ENCODE data around the gene COL20A1. TPM values are rescaled to one million over a fixed set of nuclear protein-coding genes. Genes with fewer than 3 reads are reported as not detected.
"Not testable (repeated sequence)": the region's sequence is repeated elsewhere in the genome, so short reads cannot be mapped to it uniquely, and the experiment has no call there.

Gene COL20A1
- total RNA-seq, 1 donor from 2014 or later = 5.0 TPM

DNA sequence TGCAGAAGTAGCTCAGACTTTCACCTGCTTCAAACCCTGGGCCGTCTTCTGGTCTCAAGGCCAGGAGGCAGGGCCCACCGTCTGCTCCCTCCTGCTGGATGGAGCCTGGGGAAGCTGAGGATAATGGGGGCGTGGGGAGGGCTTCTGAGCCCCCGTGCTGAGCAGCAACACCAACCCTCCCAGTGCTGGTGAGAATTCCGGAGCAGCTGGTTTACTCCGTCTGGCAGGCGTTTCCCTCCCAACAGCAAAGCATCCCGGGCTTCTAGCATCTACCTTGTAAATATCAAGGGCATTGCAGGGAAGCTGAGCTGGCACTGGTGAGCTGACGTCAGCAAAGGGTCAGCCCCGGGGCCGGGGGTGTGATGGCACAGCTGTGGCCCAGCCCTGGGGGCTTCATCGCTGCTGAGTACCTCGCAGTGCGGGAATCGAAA, 85.0 kb downstream of the COL20A1 start:
- Histone ChIP-seq H3K27me3 (ENCODE audit: insufficient read depth, low read length) (peaks cover 13% of the 10 kb centered on the region), H3K79me2 (ENCODE audit: insufficient read depth, low read length) (no peaks in the 10 kb centered on the region), H3K4me2 (ENCODE audit: low read length) (no peak overlapping the region), H4K20me1 (ENCODE audit: insufficient read depth, low read length) (no peaks in the 10 kb centered on the region), H3K4me1 (ENCODE audit: insufficient read depth, low read length) (no peaks in the 10 kb centered on the region), H3K27ac (ENCODE audit: low read depth, low read length) (no peak overlapping the region), H3K9me3 (ENCODE audit: insufficient read depth, low read depth, low read length) (no peaks in the 10 kb centered on the region), H2AFZ (ENCODE audit: low read depth, low read length) (no peak overlapping the region), H3K4me3 (ENCODE audit: insufficient read depth, low read depth, low read length) (no peak overlapping the region), H3K9ac (ENCODE audit: low read length) (no peak overlapping the region), H3K36me3 (ENCODE audit: insufficient read depth, low read length) (no peaks in the 10 kb centered on the region)
- Mint-ChIP-seq H3K27ac (ENCODE audit: unreplicated experiment) (no peak overlapping the region), H3K27me3 (ENCODE audit: low read depth, unreplicated experiment) (peaks cover 33% of the 10 kb centered on the region), H3K36me3 (ENCODE audit: low read depth, unreplicated experiment) (peaks cover 1% of the 10 kb centered on the region), H3K4me1 (ENCODE audit: low read depth, unreplicated experiment) (no peaks in the 10 kb centered on the region), H3K9me3 (ENCODE audit: unreplicated experiment) (no peaks in the 10 kb centered on the region), H3K4me3 (ENCODE audit: unreplicated experiment) (no peak overlapping the region)
- DNase-seq (ENCODE audit: low read depth) (no peak), FAIRE-seq (no peak)
- TF ChIP-seq EZH2 (IDR thresholded peaks at IDR 0.05; ENCODE audit: insufficient read depth, low read length) = no peak
- TF ChIP-seq, protein P1, sequence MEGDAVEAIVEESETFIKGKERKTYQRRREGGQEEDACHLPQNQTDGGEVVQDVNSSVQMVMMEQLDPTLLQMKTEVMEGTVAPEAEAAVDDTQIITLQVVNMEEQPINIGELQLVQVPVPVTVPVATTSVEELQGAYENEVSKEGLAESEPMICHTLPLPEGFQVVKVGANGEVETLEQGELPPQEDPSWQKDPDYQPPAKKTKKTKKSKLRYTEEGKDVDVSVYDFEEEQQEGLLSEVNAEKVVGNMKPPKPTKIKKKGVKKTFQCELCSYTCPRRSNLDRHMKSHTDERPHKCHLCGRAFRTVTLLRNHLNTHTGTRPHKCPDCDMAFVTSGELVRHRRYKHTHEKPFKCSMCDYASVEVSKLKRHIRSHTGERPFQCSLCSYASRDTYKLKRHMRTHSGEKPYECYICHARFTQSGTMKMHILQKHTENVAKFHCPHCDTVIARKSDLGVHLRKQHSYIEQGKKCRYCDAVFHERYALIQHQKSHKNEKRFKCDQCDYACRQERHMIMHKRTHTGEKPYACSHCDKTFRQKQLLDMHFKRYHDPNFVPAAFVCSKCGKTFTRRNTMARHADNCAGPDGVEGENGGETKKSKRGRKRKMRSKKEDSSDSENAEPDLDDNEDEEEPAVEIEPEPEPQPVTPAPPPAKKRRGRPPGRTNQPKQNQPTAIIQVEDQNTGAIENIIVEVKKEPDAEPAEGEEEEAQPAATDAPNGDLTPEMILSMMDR (IDR thresholded peaks at IDR 0.05; ENCODE audit: insufficient read depth, low read depth, low read length) = no peak

DNA sequence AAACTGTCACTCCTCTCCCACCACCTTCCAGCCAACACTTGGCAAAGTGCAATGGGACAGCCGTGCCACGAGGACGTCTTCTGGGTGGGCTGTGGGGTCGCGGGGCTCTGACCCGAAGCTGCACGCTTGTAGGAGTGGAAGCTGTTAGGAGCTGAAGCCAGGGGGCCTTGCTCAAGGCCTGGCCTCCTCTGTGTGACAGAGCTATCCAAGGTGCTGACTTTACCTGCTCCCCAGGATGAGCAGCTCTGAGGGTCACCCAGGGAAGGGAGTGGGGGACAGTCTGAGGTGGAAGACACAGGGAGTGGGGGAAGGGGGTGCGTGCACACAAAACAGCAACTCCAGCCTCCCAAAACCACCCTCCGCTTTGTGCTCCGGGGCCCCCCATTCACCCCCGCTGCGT, 85.6 kb downstream of the COL20A1 start:
- Mint-ChIP-seq H3K36me3 (ENCODE audit: low read depth, unreplicated experiment) (peaks cover 1% of the 10 kb centered on the region), H3K9me3 (ENCODE audit: unreplicated experiment) (no peaks in the 10 kb centered on the region), H3K27ac (ENCODE audit: unreplicated experiment) (no peak overlapping the region), H3K4me1 (ENCODE audit: low read depth, unreplicated experiment) (no peaks in the 10 kb centered on the region), H3K27me3 (ENCODE audit: low read depth, unreplicated experiment) (peaks cover 37% of the 10 kb centered on the region), H3K4me3 (ENCODE audit: unreplicated experiment) (no peak overlapping the region)
- Histone ChIP-seq H3K4me3 (ENCODE audit: insufficient read depth, low read depth, low read length) (no peak overlapping the region), H3K79me2 (ENCODE audit: insufficient read depth, low read length) (no peaks in the 10 kb centered on the region), H3K9ac (ENCODE audit: low read length) (no peak overlapping the region), H3K4me1 (ENCODE audit: insufficient read depth, low read length) (no peaks in the 10 kb centered on the region), H3K9me3 (ENCODE audit: insufficient read depth, low read depth, low read length) (no peaks in the 10 kb centered on the region), H2AFZ (ENCODE audit: low read depth, low read length) (no peak overlapping the region), H3K36me3 (ENCODE audit: insufficient read depth, low read length) (no peaks in the 10 kb centered on the region), H3K27me3 (ENCODE audit: insufficient read depth, low read length) (peaks cover 13% of the 10 kb centered on the region), H3K27ac (ENCODE audit: low read depth, low read length) (no peak overlapping the region), H4K20me1 (ENCODE audit: insufficient read depth, low read length) (no peaks in the 10 kb centered on the region), H3K4me2 (ENCODE audit: low read length) (no peak overlapping the region)
- no peak for FAIRE-seq
- no peak for DNase-seq (ENCODE audit: low read depth)
- TF ChIP-seq, protein P1 (IDR thresholded peaks at IDR 0.05; ENCODE audit: insufficient read depth, low read depth, low read length) = no peak
- no peak for TF ChIP-seq EZH2 (IDR thresholded peaks at IDR 0.05; ENCODE audit: insufficient read depth, low read length)

DNA sequence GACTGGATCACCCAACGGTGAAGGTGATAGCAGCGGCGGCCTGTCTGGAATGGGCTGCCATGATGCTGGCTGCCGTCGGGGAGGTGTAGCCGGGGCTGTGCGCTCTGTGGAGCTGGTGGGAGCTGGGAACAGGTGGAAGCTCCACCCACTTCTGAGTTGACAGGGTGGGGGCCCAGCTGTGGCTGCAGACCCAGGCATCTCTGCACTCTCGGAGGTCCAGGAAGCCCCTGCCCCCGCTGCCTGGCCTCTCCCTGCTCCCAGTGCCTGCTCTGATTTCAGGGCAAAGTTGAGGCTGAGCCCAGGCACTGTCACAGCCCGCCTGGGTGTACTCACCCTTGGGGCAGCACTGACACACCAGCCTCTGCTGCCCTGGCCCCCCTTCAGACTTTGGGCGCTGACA, 86.3 kb downstream of the COL20A1 start:
- no peak overlapping the region for H3K9ac ChIP-seq (ENCODE audit: low read length)
- no peak overlapping the region for H3K4me3 Mint-ChIP-seq (ENCODE audit: unreplicated experiment)
- H4K20me1 ChIP-seq (ENCODE audit: insufficient read depth, low read length) = no peaks in the 10 kb centered on the region
- no peaks in the 10 kb centered on the region for H3K4me1 Mint-ChIP-seq (ENCODE audit: low read depth, unreplicated experiment)
- H3K36me3 ChIP-seq (ENCODE audit: insufficient read depth, low read length) = no peaks in the 10 kb centered on the region
- peaks cover 1% of the 10 kb centered on the region for H3K36me3 Mint-ChIP-seq (ENCODE audit: low read depth, unreplicated experiment)
- FAIRE-seq (no peak), DNase-seq (ENCODE audit: low read depth) (no peak)
- no peak overlapping the region for H3K4me3 ChIP-seq (ENCODE audit: insufficient read depth, low read depth, low read length)
- H3K27ac ChIP-seq (ENCODE audit: low read depth, low read length) = no peak overlapping the region
- H3K27ac Mint-ChIP-seq (ENCODE audit: unreplicated experiment) = no peak overlapping the region
- no peaks in the 10 kb centered on the region for H3K9me3 Mint-ChIP-seq (ENCODE audit: unreplicated experiment)
- TF ChIP-seq EZH2 (IDR thresholded peaks at IDR 0.05; ENCODE audit: insufficient read depth, low read length) = no peak
- TF ChIP-seq, protein P1 (IDR thresholded peaks at IDR 0.05; ENCODE audit: insufficient read depth, low read depth, low read length) = no peak
- H3K4me2 ChIP-seq (ENCODE audit: low read length) = no peak overlapping the region
- no peaks in the 10 kb centered on the region for H3K79me2 ChIP-seq (ENCODE audit: insufficient read depth, low read length)
- H3K27me3 ChIP-seq (ENCODE audit: insufficient read depth, low read length) = peaks cover 13% of the 10 kb centered on the region
- H2AFZ ChIP-seq (ENCODE audit: low read depth, low read length) = no peak overlapping the region
- peaks cover 34% of the 10 kb centered on the region for H3K27me3 Mint-ChIP-seq (ENCODE audit: low read depth, unreplicated experiment)
- no peaks in the 10 kb centered on the region for H3K9me3 ChIP-seq (ENCODE audit: insufficient read depth, low read depth, low read length)
- no peaks in the 10 kb centered on the region for H3K4me1 ChIP-seq (ENCODE audit: insufficient read depth, low read length)

DNA sequence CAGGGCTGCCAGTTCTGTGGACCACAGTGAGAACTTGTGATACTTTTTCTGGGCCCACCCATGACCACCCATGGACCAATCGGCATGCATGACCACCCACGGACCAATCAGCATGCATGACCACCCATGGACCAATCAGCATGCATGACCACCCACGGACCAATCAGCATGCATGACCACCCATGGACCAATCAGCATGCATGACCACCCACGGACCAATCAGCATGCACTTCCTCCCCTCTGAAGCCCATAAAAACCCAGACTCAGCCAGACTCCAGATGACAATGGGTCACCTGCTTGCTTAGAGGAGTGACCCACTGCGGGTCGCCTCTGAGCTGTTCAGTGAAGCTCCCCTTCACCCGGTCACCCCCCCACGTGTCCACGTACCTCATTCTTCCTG, 86.9 kb downstream of the COL20A1 start:
- not testable (repeated sequence) for H3K36me3 Mint-ChIP-seq (ENCODE audit: low read depth, unreplicated experiment); FAIRE-seq; H3K9me3 ChIP-seq (ENCODE audit: insufficient read depth, low read depth, low read length); H3K79me2 ChIP-seq (ENCODE audit: insufficient read depth, low read length); H3K27ac Mint-ChIP-seq (ENCODE audit: unreplicated experiment); H2AFZ ChIP-seq (ENCODE audit: low read depth, low read length); H4K20me1 ChIP-seq (ENCODE audit: insufficient read depth, low read length); H3K4me2 ChIP-seq (ENCODE audit: low read length); H3K9ac ChIP-seq (ENCODE audit: low read length); DNase-seq (ENCODE audit: low read depth); H3K4me3 Mint-ChIP-seq (ENCODE audit: unreplicated experiment); H3K4me1 ChIP-seq (ENCODE audit: insufficient read depth, low read length); H3K36me3 ChIP-seq (ENCODE audit: insufficient read depth, low read length); H3K4me3 ChIP-seq (ENCODE audit: insufficient read depth, low read depth, low read length); H3K9me3 Mint-ChIP-seq (ENCODE audit: unreplicated experiment); H3K4me1 Mint-ChIP-seq (ENCODE audit: low read depth, unreplicated experiment); H3K27ac ChIP-seq (ENCODE audit: low read depth, low read length)
- peaks cover 13% of the 10 kb centered on the region for H3K27me3 ChIP-seq (ENCODE audit: insufficient read depth, low read length)
- peaks cover 34% of the 10 kb centered on the region for H3K27me3 Mint-ChIP-seq (ENCODE audit: low read depth, unreplicated experiment)
